Epithelial cell of esophagus (primary cell): ENCODE measurements around the gene CCDC3.
A peak's percentile ranks its signal among the peaks of the same experiment; 100 is the strongest.
"Not testable (repeated sequence)": the region's sequence is repeated elsewhere in the genome, so short reads cannot be mapped to it uniquely, and the experiment has no call there.

Experiments
- DNase-seq: peaks from one replicate; pipeline ENCODE4 v3.0.0; 2010; ENCODE audit warnings: low read depth
- H3K4me3 ChIP-seq: 2 replicates; pipeline ENCODE4 v1.5.1; 2011; ENCODE audit warnings: mild to moderate bottlenecking, low read length, control low read depth
- CTCF ChIP-seq: IDR thresholded peaks from 2 replicates; pipeline ENCODE4 v1.5.1; 2011; ENCODE audit warnings: low read depth, mild to moderate bottlenecking, low read length, control low read depth, inconsistent platforms; ENCODE audit not compliant: insufficient read depth; ENCODE audit errors: missing control alignments

The CCDC3 gene

GRCh38 chr10:12874501-12874900 lies 127.0 kb downstream of the CCDC3 start:
- TF ChIP-seq CTCF = no peak
- DNase-seq = no peak
- no peak overlapping the region for H3K4me3 ChIP-seq

GRCh38 chr10:12873172-12873571 lies 128.3 kb downstream of the CCDC3 start:
- DNase-seq = no peak
- no peak overlapping the region for H3K4me3 ChIP-seq
- TF ChIP-seq CTCF = no peak

GRCh38 chr10:12872577-12872976 lies 128.9 kb downstream of the CCDC3 start:
- H3K4me3 ChIP-seq = no peak overlapping the region
- DNase-seq = no peak
- no peak for TF ChIP-seq CTCF

GRCh38 chr10:12869427-12869826 lies 132.1 kb downstream of the CCDC3 start:
- no peak overlapping the region for H3K4me3 ChIP-seq
- no peak for TF ChIP-seq CTCF
- DNase-seq = no peak

- DNase-seq = no peak
- TF ChIP-seq CTCF = no peak
- no peak overlapping the region for H3K4me3 ChIP-seq
Measured at GRCh38 chr10:12868229-12868628, 133.3 kb downstream of the CCDC3 start.

- not testable (repeated sequence) for H3K4me3 ChIP-seq
- DNase-seq = peak; percentile 21
Measured at GRCh38 chr10:12865515-12865914, 136.0 kb downstream of the CCDC3 start.

GRCh38 chr10:12862459-12862858 lies 139.1 kb downstream of the CCDC3 start:
- H3K4me3 ChIP-seq = no peak overlapping the region
- no peak for DNase-seq
- TF ChIP-seq CTCF = no peak

GRCh38 chr10:12854988-12855387 lies 146.5 kb downstream of the CCDC3 start:
- DNase-seq = no peak
- no peak overlapping the region for H3K4me3 ChIP-seq
- no peak for TF ChIP-seq CTCF
